Spleen (tissue), 7 donors: ENCODE data around the gene EPHA3.

ENCODE experiments used
- CTCF ChIP-seq, 11 experiments: fragments of 200-600 bp in 7 of 11; fragments of 450-650 bp in 4 of 11; sonication (generic) in 4 of 11; IDR thresholded peaks in 8 of 11; conservative IDR thresholded peaks in 3 of 11; 1 replicate in 7 of 11; 2 replicates in 4 of 11; pipeline versions ENCODE4 v1.4.0 to v1.8.0; 2016 to 2021; ENCODE audit warnings: antibody characterized with exemption in 11 of 11, inconsistent platforms in 4 of 11, mild to moderate bottlenecking in 1 of 11
- POLR2A ChIP-seq, 3 donors: fragments of 450-650 bp; IDR thresholded peaks; one replicate each; pipeline ENCODE4 v1.5.1; 2017; ENCODE audit warnings: antibody characterized with exemption in 3 of 3, mild to moderate bottlenecking in 1 of 3
- POLR2AphosphoS5 ChIP-seq, 3 donors: sonication (generic); formaldehyde crosslinking; IDR thresholded peaks; one replicate each; pipeline ENCODE4 v1.5.1; 2017; ENCODE audit warnings: antibody characterized with exemption in 3 of 3
- donor health status: DM: no; HTN: no; CAD: no; lungs with moderate emphysema.
- donor health status: DM: no; HTN: no; CAD: no.
- donor health status: DM: no; HTN: no; CAD: no.

DNA sequence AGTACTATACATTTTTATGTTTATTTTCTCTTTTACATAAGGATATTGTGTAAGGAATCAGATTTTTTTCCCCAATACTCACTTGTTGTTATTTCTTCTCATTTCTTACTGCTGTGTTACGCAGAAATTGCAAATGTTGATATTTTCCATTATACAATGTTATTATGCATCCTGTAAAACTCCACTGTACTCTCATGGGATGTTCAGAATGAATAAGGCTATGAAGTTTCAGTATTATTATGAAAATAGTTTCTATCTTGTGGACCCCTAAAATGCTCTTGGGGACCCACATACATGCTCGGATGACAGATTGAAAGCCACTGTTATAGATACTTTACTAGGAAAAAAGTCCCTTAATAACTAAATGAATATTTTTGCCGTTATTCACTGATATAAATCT, 329.4 kb downstream of the EPHA3 start:
- no peak for TF ChIP-seq POLR2AphosphoS5 (IDR thresholded peaks at IDR 0.05)
- no peak for TF ChIP-seq CTCF (IDR thresholded peaks at IDR 0.05 in 8 of 11, conservative IDR thresholded peaks at IDR 0.05 in 3 of 11)
- TF ChIP-seq POLR2A (IDR thresholded peaks at IDR 0.05) = no peak
